ENCODE data around the gene ZNF738. TPM values are rescaled to one million over a fixed set of nuclear protein-coding genes. Genes with fewer than 3 reads are reported as not detected.
A peak's percentile ranks its signal among the peaks of the same experiment; 100 is the strongest.

The ZNF738 gene
- total and polyA plus RNA-seq, 2 of the 13 experiments (the other 11 are each of a cell fraction or from before 2014, with no cell fraction given), result 2.7 to 5.3 TPM

DNA sequence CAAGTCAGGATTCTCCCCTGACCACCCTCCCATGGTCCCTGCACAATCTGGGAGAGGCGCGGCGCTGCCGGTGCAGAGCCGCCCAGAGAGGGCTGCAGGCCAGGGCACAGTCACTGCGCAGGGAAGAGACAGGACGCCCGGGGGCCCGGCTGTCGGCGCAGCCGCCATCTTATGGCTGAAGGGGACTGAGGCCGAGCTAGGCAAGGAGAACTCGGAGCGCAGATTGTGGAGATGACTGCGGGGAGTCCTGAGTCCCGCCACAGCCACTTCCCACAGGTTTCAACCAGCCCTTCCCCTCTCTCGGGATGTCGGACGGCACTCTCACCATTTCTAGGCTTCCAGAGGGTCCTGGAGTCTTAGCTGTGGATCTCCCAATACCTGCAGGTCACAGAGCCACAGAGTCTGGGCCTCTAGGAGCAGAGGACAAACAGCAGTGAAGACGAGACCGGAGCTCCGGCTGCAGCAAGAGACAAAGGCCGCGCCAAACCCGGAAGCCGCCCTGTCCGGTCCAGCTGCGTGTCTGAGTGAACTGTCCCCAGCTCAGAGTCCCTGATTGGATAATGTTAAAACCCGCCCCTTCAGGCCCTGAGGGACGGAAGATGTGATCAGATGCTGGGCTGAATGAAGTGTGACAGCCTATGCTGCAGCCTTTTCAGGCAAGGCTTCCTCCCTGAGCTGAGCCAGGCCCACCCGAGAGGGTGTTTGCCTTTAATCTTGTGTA is 29.8 kb upstream of the ZNF738 start, which contains the start of gene ZNF708 (continued):
- TF ChIP-seq, protein P1, sequence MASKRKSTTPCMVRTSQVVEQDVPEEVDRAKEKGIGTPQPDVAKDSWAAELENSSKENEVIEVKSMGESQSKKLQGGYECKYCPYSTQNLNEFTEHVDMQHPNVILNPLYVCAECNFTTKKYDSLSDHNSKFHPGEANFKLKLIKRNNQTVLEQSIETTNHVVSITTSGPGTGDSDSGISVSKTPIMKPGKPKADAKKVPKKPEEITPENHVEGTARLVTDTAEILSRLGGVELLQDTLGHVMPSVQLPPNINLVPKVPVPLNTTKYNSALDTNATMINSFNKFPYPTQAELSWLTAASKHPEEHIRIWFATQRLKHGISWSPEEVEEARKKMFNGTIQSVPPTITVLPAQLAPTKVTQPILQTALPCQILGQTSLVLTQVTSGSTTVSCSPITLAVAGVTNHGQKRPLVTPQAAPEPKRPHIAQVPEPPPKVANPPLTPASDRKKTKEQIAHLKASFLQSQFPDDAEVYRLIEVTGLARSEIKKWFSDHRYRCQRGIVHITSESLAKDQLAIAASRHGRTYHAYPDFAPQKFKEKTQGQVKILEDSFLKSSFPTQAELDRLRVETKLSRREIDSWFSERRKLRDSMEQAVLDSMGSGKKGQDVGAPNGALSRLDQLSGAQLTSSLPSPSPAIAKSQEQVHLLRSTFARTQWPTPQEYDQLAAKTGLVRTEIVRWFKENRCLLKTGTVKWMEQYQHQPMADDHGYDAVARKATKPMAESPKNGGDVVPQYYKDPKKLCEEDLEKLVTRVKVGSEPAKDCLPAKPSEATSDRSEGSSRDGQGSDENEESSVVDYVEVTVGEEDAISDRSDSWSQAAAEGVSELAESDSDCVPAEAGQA (IDR thresholded peaks at IDR 0.05; ENCODE audit: low read depth), result no peak
- TF ChIP-seq, protein P1 (CRISPR knock-in tag; IDR thresholded peaks at IDR 0.05; ENCODE audit: borderline replicate concordance), result no peak
- peak; percentile 32; the same call in 1 of the 2 replicates for TF ChIP-seq REPIN1 (CRISPR knock-in tag; IDR thresholded peaks at IDR 0.05; ENCODE audit: borderline replicate concordance, low read depth)
- TF ChIP-seq KDM5B (CRISPR knock-in tag; IDR thresholded peaks at IDR 0.05; ENCODE audit: borderline replicate concordance), result peak; percentile 61; the same call in 1 of the 2 replicates
- TF ChIP-seq, protein P2, sequence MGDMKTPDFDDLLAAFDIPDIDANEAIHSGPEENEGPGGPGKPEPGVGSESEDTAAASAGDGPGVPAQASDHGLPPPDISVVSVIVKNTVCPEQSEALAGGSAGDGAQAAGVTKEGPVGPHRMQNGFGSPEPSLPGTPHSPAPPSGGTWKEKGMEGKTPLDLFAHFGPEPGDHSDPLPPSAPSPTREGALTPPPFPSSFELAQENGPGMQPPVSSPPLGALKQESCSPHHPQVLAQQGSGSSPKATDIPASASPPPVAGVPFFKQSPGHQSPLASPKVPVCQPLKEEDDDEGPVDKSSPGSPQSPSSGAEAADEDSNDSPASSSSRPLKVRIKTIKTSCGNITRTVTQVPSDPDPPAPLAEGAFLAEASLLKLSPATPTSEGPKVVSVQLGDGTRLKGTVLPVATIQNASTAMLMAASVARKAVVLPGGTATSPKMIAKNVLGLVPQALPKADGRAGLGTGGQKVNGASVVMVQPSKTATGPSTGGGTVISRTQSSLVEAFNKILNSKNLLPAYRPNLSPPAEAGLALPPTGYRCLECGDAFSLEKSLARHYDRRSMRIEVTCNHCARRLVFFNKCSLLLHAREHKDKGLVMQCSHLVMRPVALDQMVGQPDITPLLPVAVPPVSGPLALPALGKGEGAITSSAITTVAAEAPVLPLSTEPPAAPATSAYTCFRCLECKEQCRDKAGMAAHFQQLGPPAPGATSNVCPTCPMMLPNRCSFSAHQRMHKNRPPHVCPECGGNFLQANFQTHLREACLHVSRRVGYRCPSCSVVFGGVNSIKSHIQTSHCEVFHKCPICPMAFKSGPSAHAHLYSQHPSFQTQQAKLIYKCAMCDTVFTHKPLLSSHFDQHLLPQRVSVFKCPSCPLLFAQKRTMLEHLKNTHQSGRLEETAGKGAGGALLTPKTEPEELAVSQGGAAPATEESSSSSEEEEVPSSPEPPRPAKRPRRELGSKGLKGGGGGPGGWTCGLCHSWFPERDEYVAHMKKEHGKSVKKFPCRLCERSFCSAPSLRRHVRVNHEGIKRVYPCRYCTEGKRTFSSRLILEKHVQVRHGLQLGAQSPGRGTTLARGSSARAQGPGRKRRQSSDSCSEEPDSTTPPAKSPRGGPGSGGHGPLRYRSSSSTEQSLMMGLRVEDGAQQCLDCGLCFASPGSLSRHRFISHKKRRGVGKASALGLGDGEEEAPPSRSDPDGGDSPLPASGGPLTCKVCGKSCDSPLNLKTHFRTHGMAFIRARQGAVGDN (CRISPR knock-in tag; IDR thresholded peaks at IDR 0.05), result peak; percentile 76
- TF ChIP-seq RBM39 (IDR thresholded peaks at IDR 0.05; ENCODE audit: low read depth, low read length, poor library complexity, severe bottlenecking), result peak; percentile 34
- no peak for TF ChIP-seq PAX8 (CRISPR knock-in tag; IDR thresholded peaks at IDR 0.05; ENCODE audit: borderline replicate concordance)
- TF ChIP-seq NKX3-1 (CRISPR knock-in tag; IDR thresholded peaks at IDR 0.05), result peak; percentile 77; the same call in 1 of the 2 replicates
- peak in 1 of 2 experiments; percentile 53; a peak in 1 of 4 replicates for TF ChIP-seq KLF16 (CRISPR knock-in tag; IDR thresholded peaks at IDR 0.05)
- TF ChIP-seq CAMTA2 (CRISPR knock-in tag; IDR thresholded peaks at IDR 0.05; ENCODE audit: borderline replicate concordance), result no peak
- 0 out of 2 replicates have a peak, but pooled peaks have one; percentile 39 for TF ChIP-seq TGIF2 (CRISPR knock-in tag; IDR thresholded peaks at IDR 0.05)
- no peak for TF ChIP-seq KDM6A (CRISPR knock-in tag; IDR thresholded peaks at IDR 0.05; ENCODE audit: low read depth)
- TF ChIP-seq TSC22D2 (CRISPR knock-in tag; IDR thresholded peaks at IDR 0.05; ENCODE audit: borderline replicate concordance), result 0 out of 2 replicates have a peak, but pooled peaks have one; percentile 25
- TF ChIP-seq ZKSCAN5 (CRISPR knock-in tag; IDR thresholded peaks at IDR 0.05), result no peak
- peak; percentile 76; the same call in 1 of the 2 replicates for TF ChIP-seq ZNF788 (CRISPR knock-in tag; IDR thresholded peaks at IDR 0.05; ENCODE audit: borderline replicate concordance)
- TF ChIP-seq ZNF547 (CRISPR knock-in tag; IDR thresholded peaks at IDR 0.05), result no peak
- TF ChIP-seq SMARCC2 (IDR thresholded peaks at IDR 0.05), result no peak

Data from HepG2 (cell line).